ENCODE measurements around the gene CC2D1A.
"Not testable (repeated sequence)": the region's sequence is repeated elsewhere in the genome, so short reads cannot be mapped to it uniquely, and the experiment has no call there.

Gene CC2D1A

GRCh38 chr19:13908674-13909073 is 2.7 kb downstream of the CC2D1A start:
- no peak for DNase-seq (ENCODE audit: low read depth)

GRCh38 chr19:13909430-13909829 is 3.4 kb downstream of the CC2D1A start:
- no peak for DNase-seq (ENCODE audit: low read depth)

GRCh38 chr19:13913352-13913751 is 7.4 kb downstream of the CC2D1A start:
- DNase-seq (ENCODE audit: low read depth): no peak

GRCh38 chr19:13914777-13915176 is 8.8 kb downstream of the CC2D1A start:
- no peak for DNase-seq (ENCODE audit: low read depth)

- DNase-seq (ENCODE audit: low read depth): no peak
These were observed 11.9 kb downstream of the CC2D1A start for GRCh38 chr19:13917888-13918406.

- DNase-seq (ENCODE audit: low read depth): no peak
These were observed 12.9 kb downstream of the CC2D1A start for GRCh38 chr19:13918726-13919411.

- no peak for DNase-seq (ENCODE audit: low read depth)
These were observed 14.5 kb downstream of the CC2D1A start for GRCh38 chr19:13920524-13920923.

- no peak for DNase-seq (ENCODE audit: low read depth)
These were observed 15.1 kb downstream of the CC2D1A start for GRCh38 chr19:13920940-13921747.

GRCh38 chr19:13922118-13922517 is 16.1 kb downstream of the CC2D1A start:
- not testable (repeated sequence) for DNase-seq (ENCODE audit: low read depth)

GRCh38 chr19:13923194-13923987 is 17.4 kb downstream of the CC2D1A start:
- DNase-seq (ENCODE audit: low read depth): no peak

- DNase-seq (ENCODE audit: low read depth): no peak
These were observed 20.0 kb downstream of the CC2D1A start for GRCh38 chr19:13926010-13926409.

- DNase-seq (ENCODE audit: low read depth): no peak
These were observed 20.7 kb downstream of the CC2D1A start for GRCh38 chr19:13926715-13927114.

GRCh38 chr19:13929340-13929739 is 23.3 kb downstream of the CC2D1A start:
- DNase-seq (ENCODE audit: low read depth): no peak

GRCh38 chr19:13929956-13930355 is 24.0 kb downstream of the CC2D1A start:
- no peak for DNase-seq (ENCODE audit: low read depth)

GRCh38 chr19:13930402-13930801 is 24.4 kb downstream of the CC2D1A start:
- DNase-seq (ENCODE audit: low read depth): no peak

GRCh38 chr19:13931391-13932148 is 25.6 kb downstream of the CC2D1A start:
- no peak for DNase-seq (ENCODE audit: low read depth)

- no peak for DNase-seq (ENCODE audit: low read depth)
These were observed 26.2 kb downstream of the CC2D1A start for GRCh38 chr19:13932149-13932637.

GRCh38 chr19:13932911-13933393 is 27.0 kb downstream of the CC2D1A start:
- no peak for DNase-seq (ENCODE audit: low read depth)

GRCh38 chr19:13934785-13935109 is 28.7 kb downstream of the CC2D1A start:
- no peak for DNase-seq (ENCODE audit: low read depth)

GRCh38 chr19:13935765-13936510 is 29.9 kb downstream of the CC2D1A start:
- DNase-seq (ENCODE audit: low read depth): no peak

Measured in activated T-cell treated with anti-CD3 and anti-CD28 coated beads for 48 hours (primary cell).